Activated CD4-positive, alpha-beta T cell treated with anti-CD3 and anti-CD28 coated beads, Interleukin-10, Interleukin-2, amounts not matched to agents 100 ng/mL and 50 ng/mL, durations not matched to agents 16 hours and 8 hours (primary cell): Measurements from ENCODE around the gene HES4.
A peak's percentile ranks its signal among the peaks of the same experiment; 100 is the strongest.
"Not testable (repeated sequence)": the region's sequence is repeated elsewhere in the genome, so short reads cannot be mapped to it uniquely, and the experiment has no call there.

Experiments used
- DNase-seq: peaks from one replicate; pipeline ENCODE4 v3.0.0-alpha.2; 2020

Gene HES4

DNA sequence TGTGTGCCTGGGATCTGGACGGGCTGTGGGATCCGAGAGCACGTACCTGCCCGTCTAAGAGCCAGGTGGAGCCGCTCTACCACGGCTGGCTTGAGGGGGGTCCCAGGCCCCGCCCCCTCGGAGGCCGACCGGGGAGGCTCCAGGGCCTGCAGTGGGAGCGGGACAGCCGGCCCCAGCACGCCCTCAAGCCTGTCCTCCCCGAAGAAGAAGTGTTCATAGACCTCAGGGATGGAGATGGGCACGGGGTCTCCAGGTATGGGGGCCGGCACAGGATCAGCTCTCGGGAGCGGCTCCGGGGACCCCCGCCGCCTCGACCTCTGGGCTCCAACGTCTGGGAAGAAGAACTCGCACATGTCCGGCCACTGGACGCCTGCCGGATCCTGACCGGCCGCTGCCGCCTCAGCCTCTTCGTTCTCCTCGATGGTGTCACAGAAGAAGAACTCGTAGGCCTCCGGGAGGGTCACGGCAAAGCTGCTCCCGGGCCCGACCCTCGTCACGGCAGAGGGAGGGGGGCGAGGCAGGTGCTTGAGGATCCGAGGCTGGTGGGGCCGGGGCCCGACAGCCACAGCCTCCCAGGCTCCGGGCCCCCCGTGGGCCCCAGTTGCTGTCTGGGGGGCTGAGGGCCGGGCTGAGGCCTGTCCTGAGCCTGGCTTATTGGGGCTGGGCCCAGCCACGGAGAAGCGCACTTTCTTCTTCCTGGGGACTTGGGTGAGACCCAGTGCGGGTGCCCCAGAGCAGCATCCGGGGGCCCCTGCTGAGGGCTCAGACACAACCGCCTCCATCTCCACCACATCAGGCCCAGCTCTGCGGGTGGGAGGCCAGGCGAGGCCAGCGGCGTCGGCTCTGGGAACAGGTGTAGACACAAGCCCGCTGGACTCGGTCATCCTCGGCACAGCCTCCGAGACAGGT is 20.8 kb downstream of the HES4 start:
- DNase-seq = no peak

DNA sequence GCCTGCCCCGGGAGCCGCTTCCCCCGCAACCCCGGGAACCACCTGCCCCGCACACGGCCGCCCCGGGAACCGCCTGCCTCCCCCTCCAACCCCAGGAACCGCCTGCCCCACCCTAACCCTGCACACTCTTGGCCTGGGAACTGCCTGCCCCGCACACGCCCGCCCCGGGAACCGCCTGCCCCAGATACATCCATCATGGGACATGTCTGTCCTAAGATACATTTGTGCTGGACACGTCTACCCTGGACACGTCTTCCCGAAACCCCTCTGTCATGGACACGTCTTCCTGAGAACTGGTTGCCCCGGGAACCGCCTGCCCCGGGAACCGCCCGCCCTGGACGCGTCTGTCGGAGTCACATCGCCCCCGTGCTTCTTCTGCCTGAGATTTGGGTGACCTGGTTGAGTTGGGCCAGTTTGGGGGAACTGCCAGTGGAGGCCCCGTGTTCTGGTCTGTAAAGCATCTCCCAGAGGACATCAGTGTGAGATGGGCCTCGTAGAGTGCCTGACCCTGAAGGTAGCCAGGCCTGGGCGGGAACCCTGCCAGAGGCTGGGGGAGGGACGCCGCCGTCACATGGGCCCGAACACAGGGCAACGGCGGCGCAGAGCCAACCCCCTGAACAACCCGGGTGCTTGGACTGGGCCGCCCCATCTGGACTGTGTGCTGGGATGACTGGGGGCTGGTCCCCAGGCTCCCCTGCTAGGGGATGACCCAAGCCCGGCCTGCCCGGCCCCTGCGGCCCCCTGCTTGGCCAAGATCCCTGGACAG is 21.6 kb downstream of the HES4 start:
- DNase-seq = no peak

- DNase-seq = not testable (repeated sequence)
Measured at GRCh38 chr1:976791-977190, 23.1 kb downstream of the HES4 start.

DNA sequence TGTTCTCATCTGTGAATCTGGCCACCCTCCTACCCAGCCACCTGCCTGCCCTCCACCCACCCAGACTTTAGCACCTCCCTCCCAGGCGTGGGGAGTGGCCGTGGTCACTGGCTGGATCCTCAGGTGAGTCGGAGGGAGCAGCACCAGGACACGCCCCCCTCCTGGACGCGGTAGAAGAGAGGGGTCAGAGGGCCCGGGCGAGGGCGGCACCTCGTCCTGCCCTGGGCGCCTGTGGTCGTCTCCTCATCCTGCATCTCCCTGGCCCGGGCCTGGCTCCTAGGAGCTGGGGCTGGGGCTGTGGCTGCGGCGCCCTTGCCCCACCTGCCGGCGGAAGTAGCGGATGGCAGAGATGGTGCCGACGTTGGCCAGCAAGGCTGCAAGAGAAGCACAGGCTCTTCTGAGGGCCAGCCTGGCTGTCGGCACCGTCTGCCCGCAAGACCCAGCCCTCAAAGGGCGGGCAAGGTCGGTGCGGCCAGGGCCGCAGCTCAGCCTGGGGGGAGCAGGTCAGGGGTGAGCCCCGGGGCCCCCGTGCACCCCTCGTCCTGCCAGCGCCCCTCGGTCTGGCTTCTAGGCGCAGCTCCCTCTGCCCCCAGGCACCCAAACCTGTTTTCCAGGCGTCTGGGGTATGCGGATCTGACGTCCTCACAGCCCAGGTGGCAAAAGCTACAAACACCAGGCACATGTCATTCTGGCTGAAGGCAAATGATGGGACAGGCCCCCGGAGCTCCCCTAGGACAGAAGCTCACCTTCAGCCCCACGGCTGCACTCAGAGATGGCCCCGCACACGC is 23.8 kb downstream of the HES4 start:
- peak; percentile 59 for DNase-seq

DNA sequence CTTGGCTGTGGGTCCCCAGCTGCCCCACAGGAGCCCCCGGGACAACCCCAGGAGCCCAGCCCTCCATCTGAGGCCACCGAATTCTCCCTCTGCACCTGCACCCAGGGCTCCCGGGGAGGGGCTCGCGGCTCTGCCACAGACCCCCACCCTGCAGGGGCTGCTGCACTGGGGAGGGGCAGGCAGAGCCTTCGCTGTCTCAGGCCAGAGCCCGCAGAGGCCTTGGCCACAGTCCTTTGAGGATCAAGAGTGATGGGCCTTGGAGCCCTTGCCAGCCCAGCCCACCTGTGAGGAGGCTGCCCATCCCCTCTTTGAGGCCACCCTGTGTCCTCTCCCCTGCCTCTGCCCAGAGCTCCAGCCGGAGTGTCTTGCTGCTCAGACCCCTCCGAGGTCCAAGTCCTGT is 24.5 kb downstream of the HES4 start:
- no peak for DNase-seq

DNA sequence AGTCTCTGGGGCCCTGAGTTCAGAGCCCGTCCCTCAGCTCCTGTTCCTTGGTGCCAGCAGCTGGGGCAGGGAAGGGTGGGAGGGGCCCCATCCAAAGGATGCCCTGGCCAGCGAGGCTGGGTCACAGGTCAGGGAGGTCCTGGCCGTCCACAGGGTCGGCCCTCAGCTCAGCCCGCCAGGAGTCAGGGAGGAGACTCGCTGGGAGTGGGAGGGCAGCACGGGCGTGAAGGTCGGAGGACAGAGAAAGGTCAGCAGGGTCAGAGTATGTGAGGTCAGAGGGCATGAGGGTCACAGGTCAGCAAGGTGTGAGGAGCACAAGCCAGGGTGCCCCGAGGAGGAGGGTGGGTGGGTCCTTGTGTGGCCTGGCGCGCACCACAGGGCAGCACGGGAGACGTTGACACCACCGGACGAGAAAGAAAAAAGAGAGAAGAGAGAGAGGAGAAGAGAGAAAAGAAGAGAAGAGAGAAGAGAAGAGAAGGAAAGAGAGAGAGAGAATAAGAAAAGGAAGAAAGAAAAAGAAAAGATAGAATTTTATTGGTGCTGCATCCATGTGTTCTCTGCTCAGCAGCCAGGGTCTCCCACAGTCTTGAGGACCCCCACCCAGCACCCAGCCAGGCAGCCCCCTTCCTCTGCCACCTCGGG is 25.1 kb downstream of the HES4 start:
- no peak for DNase-seq

DNA sequence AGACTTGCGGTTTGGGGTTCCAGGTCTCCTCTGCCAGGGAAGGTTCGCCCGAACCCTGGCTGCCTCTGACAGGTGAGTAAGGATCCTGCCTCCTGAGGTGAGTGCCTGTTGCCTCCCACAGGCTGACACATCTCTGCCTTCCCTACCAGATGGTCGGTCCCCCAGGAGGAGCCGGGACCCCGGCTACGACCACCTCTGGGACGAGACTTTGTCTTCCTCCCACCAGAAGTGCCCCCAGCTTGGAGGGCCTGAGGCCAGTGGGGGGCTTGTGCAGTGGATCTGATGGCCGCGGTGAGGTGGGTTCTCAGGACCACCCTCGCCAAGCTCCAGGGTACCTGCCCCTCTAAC is 25.6 kb downstream of the HES4 start:
- DNase-seq = no peak

DNA sequence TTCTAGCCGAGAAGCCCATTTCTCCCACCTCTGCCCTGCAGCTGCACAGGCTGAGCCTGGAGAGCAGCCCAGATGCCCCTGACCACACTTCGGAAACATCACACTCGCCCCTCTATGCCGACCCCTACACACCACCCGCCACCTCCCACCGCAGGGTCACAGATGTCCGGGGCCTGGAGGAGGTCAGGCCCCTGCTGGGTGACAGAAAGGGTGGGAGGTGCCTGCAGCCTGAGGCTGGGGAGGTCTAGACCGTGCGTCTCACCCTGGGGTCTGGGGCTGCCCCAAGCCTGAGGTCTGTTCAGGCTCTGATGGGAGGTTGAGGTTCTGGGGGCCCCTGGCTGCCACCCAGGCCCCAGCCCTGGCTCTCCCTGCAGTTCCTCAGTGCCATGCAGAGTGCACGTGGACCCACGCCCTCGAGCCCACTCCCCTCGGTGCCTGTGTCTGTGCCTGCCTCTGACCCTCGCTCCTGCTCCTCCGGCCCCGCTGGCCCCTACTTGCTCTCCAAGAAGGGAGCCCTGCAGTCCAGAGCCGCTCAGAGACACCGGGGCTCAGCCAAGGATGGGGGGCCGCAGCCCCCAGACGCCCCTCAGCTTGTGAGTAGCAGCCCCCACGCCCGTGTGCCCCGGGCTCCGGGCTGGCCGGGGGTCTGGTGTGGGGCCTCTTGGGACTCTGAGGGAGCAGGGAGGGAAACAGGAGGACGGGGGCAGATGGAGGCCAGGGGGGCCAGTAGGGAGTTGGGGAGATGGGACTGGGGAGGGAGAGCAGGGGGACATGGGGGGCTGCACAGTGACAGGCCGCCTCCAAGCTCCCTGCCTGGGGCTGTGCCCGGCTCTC is 26.2 kb downstream of the HES4 start:
- no peak for DNase-seq

DNA sequence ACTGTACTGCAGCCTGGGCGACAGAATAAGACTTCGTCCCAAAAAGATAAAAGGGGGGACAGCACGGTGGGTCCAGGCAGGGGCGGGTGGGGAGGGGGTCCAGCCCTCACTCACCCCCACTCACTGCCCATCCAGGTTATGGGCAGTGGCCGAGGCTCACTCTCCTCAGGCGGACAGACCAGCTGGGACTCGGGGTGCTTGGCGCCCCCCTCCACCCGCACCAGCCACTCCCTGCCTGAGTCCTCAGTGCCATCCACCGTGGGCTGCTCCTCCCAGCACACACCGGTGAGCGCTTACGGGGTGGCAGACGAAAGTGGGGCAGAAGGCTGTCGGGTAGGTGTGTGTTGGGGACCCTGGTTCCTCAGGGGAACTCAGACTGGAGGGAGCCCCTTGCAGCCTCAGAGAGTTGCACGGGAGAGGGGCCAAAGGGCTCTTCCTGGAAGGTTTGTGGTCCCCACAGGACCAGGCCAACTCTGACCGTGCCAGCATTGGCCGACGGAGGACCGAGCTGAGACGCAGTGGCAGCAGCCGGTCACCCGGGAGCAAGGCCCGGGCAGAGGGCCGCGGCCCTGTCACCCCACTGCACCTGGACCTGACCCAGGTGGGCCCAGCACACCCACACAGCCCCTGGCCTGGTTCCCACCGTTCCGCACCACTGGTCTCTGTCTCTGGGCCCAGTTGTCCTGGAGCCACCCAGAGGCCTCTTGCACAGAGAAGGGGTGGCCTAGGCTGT is 27.0 kb downstream of the HES4 start:
- no peak for DNase-seq

DNA sequence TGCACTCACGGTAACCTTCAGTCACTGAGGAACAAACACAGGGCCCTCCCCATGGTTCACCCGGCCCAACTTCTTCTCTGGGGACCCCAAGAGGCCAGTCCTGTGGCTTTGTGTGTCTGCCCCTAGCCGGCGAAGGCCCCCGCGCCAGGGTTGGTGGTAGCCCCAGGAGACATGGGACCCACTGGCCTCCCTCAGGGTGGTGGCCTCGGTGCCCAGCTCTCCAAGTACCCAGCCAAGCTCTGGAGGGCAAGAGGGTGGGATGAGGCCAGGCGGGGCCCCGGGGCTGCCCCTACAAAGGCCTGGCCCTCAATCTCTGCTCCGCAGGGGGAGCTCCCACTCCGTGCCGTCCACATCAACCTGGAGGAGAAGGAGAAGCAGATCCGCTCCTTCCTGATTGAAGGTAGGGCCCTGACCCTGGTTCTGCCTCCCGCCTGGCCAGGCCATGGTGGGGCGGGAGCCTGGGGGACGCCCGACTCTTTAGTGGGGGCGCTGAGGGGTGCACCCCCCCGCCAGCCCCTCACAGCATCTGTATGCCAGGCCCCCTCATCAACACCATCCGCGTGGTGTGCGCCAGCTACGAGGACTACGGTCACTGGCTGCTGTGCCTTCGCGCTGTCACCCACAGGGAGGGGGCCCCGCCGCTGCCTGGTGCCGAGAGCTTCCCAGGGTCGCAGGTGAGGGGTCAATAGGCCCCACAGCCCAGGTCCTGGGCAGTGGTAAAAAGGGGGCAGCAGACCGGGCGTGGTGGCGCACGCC is 28.0 kb downstream of the HES4 start:
- DNase-seq = no peak

GRCh38 chr1:970973-971730 is 28.7 kb downstream of the HES4 start:
- no peak for DNase-seq

DNA sequence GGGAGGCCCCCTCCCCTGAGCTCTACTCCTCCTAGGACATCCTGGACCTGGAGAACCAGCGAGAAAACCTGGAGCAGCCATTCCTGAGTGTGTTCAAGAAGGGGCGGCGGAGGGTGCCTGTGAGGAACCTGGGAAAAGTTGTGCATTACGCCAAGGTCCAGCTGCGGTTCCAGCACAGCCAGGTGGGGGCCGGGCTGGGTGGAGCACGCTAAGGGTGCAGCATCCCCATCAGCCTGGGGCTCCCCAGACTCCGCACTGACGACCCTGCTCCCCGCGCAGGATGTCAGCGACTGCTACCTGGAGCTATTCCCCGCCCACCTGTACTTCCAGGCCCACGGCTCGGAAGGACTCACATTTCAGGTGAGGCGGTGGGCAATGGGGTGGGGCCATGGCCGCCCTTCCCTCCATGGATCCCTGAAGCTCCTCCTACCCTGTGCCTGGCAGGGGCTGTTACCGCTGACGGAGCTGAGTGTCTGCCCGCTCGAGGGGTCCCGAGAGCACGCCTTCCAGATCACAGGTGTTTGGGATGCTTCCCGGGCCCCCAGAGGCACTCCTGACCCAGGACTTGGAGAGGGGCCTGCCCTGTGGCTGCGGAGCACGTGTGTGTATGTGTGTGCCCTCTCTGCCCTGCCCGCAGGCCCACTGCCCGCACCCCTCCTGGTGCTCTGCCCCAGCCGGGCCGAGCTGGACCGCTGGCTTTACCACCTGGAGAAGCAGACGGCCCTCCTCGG is 29.5 kb downstream of the HES4 start:
- DNase-seq = no peak

DNA sequence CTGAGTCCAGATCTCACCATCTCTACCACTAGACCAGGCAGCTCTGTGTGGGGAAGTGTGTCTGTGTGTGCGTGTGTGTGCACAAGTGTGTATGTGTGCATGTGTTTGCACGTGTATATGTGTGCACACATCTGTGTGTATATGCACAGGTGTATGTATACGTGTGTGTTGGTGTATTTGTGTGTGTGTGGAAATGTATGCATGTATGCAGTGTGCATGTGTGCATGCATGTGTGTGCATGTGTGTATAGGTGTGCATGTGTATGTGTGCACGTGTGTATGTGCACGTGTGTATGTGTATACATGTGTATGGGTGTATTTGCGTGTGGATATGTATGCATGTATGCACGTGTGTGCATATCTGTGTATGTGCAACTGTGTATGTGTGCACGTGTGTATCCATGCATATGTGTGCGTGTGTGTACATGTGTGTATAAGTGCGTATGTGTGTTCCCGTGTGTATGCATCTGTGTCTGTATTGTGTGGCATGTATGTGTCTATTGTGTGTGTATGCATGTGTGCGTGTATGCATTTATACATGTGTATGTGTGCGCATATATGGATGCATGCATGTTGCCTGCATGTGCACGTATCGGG is 30.5 kb downstream of the HES4 start:
- DNase-seq = no peak

DNA sequence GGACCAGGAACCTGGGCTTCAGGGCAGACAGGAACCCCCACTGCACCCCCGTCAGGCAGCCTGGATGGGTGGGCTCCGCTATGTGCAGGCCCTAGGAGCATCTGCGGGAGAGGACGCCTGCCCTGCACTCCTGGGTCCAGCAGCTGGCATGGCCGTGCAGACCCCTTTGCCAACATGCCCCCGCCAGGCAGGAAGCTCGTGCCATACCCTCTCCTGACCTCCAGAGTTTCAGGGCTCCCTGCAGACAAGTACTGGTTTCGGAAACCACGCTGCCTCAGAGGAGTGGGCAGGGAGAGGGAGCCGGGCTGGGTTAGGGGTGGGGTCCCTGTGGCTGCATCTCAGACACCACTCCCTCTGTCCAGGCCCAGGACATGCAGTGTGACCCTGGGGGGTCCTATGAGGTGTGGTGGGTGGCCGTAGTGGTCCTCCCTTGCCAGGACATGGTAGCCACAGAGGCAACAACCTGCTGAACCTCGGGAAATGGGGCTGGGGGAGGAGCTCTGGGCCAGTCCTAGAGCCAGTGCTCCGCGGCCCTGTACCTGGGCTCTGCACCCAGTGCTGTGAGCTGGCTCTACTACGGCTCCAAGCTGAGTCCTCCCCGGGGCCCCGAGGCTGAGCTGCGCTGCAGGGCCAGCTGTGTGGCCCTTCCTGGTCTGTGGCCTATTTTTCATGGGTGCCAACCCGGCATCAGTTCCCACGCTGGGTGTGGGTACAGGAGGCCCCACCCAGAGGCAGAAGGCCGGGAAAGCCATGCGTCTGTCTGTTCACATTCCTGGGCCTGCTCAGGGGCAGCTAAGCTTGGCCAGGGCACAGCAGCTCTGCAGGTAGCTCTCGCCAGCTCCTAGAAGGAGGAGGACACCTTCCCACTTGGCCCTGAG is 32.2 kb downstream of the HES4 start:
- no peak for DNase-seq

DNA sequence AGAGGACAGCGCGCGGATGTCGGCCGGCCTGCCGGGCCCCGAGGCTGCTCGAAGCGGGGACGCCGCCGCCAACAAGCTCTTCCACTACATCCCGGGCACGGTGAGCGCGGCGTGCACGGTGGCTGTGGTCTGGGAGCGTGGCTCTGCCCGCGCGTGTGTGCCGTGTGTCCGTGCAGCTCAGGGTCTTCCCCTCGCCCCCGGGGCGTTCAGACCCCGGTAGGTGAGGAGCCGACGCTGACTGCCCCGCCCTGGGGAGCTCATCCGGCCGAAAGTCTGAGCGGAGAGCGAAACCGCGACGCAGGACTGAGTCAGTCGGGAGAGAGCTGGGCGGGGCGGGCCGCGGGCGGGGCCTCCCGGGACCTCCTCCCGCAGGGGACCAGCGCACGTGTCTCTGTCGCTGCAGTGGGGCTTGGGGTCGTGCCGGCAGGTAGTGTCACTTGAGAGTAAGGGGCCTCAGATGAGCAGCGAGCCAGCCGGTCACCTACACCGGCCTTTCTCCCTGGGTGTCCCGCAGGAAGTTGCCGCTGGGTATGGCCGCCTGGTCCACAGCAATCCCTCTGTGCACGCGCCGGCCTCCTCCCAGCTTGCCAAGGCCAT is 33.1 kb downstream of the HES4 start:
- peak; percentile 88 for DNase-seq

GRCh38 chr1:966135-966703 is 33.7 kb downstream of the HES4 start, which contains the start of gene PLEKHN1:
Gene PLEKHN1, plus strand, starts transcription at chr1:966482. Its CDS starts 50 bp downstream, at chr1:966532.
- DNase-seq = peak; percentile 45
